GM12878 (cell line): ENCODE data around the gene ALDH1A2.

Experiments
- MTA3 ChIP-seq: IDR thresholded peaks from 2 replicates; pipeline ENCODE4 v1.6.1; 2012; ENCODE audit warnings: low read length, inconsistent platforms, borderline replicate concordance
- NRF1 ChIP-seq: conservative IDR thresholded peaks from 2 replicates; pipeline ENCODE4 v1.6.1; 2011; ENCODE audit warnings: mild to moderate bottlenecking, low read depth, low read length, improper control_type of control experiment
- POLR2A ChIP-seq: IDR thresholded peaks from 2 replicates; pipeline ENCODE4 v1.6.1; 2011; ENCODE audit warnings: low read depth, mild to moderate bottlenecking, low read length
- RCOR1 ChIP-seq: conservative IDR thresholded peaks from 2 replicates; pipeline ENCODE4 v1.6.1; 2012; ENCODE audit warnings: low read depth, low read length, improper control_type of control experiment
- TF ChIP-seq, protein P1 (sequence below), 3 experiments: IDR thresholded peaks in 2 of 3; conservative IDR thresholded peaks in 1 of 3; 2 replicates each; pipeline ENCODE4 v1.5.1; 2011; ENCODE audit warnings: low read depth in 3 of 3, low read length in 3 of 3, mild to moderate bottlenecking in 3 of 3, control low read depth in 2 of 3, moderate library complexity in 2 of 3, inconsistent platforms in 1 of 3, mixed read lengths in 1 of 3; ENCODE audit not compliant: control insufficient read depth in 2 of 3, insufficient read depth in 1 of 3; ENCODE audit errors: extremely low read depth in 1 of 3
- TF ChIP-seq, protein P2 (sequence below): IDR thresholded peaks from 2 replicates; pipeline ENCODE4 v1.6.1; 2011; ENCODE audit warnings: low read depth, low read length, improper control_type of control experiment, borderline replicate concordance
- TF ChIP-seq, protein P3 (sequence below): fragments of 450-650 bp; IDR thresholded peaks from 2 replicates; pipeline ENCODE4 v1.6.1; 2016; ENCODE audit warnings: mild to moderate bottlenecking

DNA sequence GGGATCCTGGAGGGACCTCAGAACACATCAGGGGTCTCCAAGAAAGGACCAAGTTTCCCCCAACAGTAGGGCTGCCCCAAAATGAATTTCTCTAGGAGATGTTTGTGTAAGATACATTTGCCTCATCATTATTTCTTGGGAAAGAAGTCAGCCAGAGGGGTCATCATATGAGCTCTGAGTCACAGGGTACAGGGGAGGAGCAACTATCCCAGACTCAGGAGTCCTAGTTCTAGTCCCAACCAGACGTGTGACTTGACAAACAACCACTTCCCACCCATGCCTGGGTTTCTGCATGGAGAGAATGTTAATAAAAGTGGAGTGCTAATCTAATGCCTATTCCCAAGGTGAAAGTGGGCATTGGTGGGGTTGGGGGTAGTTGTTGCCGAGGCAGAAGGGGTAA lies 144.1 kb downstream of the ALDH1A2 start:
- TF ChIP-seq, protein P1, sequence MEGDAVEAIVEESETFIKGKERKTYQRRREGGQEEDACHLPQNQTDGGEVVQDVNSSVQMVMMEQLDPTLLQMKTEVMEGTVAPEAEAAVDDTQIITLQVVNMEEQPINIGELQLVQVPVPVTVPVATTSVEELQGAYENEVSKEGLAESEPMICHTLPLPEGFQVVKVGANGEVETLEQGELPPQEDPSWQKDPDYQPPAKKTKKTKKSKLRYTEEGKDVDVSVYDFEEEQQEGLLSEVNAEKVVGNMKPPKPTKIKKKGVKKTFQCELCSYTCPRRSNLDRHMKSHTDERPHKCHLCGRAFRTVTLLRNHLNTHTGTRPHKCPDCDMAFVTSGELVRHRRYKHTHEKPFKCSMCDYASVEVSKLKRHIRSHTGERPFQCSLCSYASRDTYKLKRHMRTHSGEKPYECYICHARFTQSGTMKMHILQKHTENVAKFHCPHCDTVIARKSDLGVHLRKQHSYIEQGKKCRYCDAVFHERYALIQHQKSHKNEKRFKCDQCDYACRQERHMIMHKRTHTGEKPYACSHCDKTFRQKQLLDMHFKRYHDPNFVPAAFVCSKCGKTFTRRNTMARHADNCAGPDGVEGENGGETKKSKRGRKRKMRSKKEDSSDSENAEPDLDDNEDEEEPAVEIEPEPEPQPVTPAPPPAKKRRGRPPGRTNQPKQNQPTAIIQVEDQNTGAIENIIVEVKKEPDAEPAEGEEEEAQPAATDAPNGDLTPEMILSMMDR (IDR thresholded peaks at IDR 0.05 in 2 of 3, conservative IDR thresholded peaks at IDR 0.05 in 1 of 3; ENCODE audit: control insufficient read depth in 2 of 3, extremely low read depth in 1 of 3, insufficient read depth in 1 of 3, low read depth in 3 of 3, low read length in 3 of 3), result no peak
- no peak for TF ChIP-seq MTA3
- TF ChIP-seq, protein P2, sequence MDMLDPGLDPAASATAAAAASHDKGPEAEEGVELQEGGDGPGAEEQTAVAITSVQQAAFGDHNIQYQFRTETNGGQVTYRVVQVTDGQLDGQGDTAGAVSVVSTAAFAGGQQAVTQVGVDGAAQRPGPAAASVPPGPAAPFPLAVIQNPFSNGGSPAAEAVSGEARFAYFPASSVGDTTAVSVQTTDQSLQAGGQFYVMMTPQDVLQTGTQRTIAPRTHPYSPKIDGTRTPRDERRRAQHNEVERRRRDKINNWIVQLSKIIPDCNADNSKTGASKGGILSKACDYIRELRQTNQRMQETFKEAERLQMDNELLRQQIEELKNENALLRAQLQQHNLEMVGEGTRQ, result no peak
- TF ChIP-seq POLR2A, result no peak
- no peak for TF ChIP-seq RCOR1
- TF ChIP-seq NRF1, result no peak
- TF ChIP-seq, protein P3, sequence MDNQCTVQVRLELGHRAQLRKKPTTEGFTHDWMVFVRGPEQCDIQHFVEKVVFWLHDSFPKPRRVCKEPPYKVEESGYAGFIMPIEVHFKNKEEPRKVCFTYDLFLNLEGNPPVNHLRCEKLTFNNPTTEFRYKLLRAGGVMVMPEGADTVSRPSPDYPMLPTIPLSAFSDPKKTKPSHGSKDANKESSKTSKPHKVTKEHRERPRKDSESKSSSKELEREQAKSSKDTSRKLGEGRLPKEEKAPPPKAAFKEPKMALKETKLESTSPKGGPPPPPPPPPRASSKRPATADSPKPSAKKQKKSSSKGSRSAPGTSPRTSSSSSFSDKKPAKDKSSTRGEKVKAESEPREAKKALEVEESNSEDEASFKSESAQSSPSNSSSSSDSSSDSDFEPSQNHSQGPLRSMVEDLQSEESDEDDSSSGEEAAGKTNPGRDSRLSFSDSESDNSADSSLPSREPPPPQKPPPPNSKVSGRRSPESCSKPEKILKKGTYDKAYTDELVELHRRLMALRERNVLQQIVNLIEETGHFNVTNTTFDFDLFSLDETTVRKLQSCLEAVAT, result no peak
